Erythroblast (primary cell): ENCODE data around the gene PRRT2.

Source experiments
- DNase-seq, 2 experiments: peaks; one replicate each; lab custom pipeline; 2025; lab: John Stamatoyannopoulos, UW
- GATA1 ChIP-seq: IDR thresholded peaks from 2 replicates; pipeline ENCODE4 v1.6.1; 2011; ENCODE audit warnings: low read depth, mild to moderate bottlenecking, control low read depth, low read length, moderate library complexity
- POLR2A ChIP-seq: IDR thresholded peaks from 2 replicates; pipeline ENCODE4 v1.6.1; 2011; ENCODE audit warnings: mild to moderate bottlenecking, low read length

PRRT2 gene

GRCh38 chr16:29812754-29813643, 1.0 kb downstream of the PRRT2 start:
- no peak for DNase-seq
- TF ChIP-seq GATA1 (no peak), POLR2A (no peak)

- TF ChIP-seq GATA1 (no peak), POLR2A (no peak)
- no peak for DNase-seq
These were observed 1.9 kb downstream of the PRRT2 start for GRCh38 chr16:29813644-29814562.

- TF ChIP-seq GATA1 = no peak
- no peak for TF ChIP-seq POLR2A
- DNase-seq = no peak
These were observed 2.6 kb downstream of the PRRT2 start for GRCh38 chr16:29814592-29814991.

- DNase-seq = no peak
- TF ChIP-seq GATA1 = no peak
These were observed 3.2 kb downstream of the PRRT2 start for GRCh38 chr16:29815032-29815721.

- DNase-seq = peak; percentile 99
- TF ChIP-seq GATA1 (no peak), POLR2A (peak; percentile 75)
These were observed 4.0 kb downstream of the PRRT2 start, which contains the start of gene PAGR1 for GRCh38 chr16:29815793-29816693. PAGR1 (plus strand) TSS chr16:29816152; CDS start chr16:29816526, 374 bp downstream.

- peak in 1 of 2 experiments; percentile 70 for DNase-seq
- TF ChIP-seq POLR2A (no peak), GATA1 (no peak)
These were observed 4.9 kb downstream of the PRRT2 start for GRCh38 chr16:29816694-29817441.

- TF ChIP-seq POLR2A = no peak
- no peak for TF ChIP-seq GATA1
- DNase-seq = no peak
These were observed 6.1 kb downstream of the PRRT2 start for GRCh38 chr16:29818082-29818481.

- TF ChIP-seq POLR2A = no peak
- no peak for TF ChIP-seq GATA1
- no peak for DNase-seq
These were observed 7.5 kb downstream of the PRRT2 start for GRCh38 chr16:29819506-29819905.

GRCh38 chr16:29820271-29820701, 8.3 kb downstream of the PRRT2 start, which contains the start of gene MVP:
MVP (plus strand) TSS chr16:29820462; CDS start chr16:29830550, 10,088 bp downstream.
- peak in 1 of 2 experiments; percentile 48 for DNase-seq

GRCh38 chr16:29820730-29821642, 9.0 kb downstream of the PRRT2 start:
- TF ChIP-seq GATA1 (no peak), POLR2A (no peak)
- DNase-seq = no peak

More at GRCh38 chr16:29820271-29820701, 8.3 kb downstream of the PRRT2 start, which contains the start of gene MVP:
- TF ChIP-seq POLR2A (no peak), GATA1 (no peak)

GRCh38 chr16:29821643-29822115, 9.7 kb downstream of the PRRT2 start:
- TF ChIP-seq POLR2A (no peak), GATA1 (no peak)
- DNase-seq = no peak
